Daoy (cell line): ENCODE results near the gene SIGMAR1. TPM values are rescaled to one million over a fixed set of nuclear protein-coding genes. Genes with fewer than 3 reads are reported as not detected.

ENCODE experiments used
- DNase-seq: peaks from one replicate; pipeline ENCODE4 v3.0.0-alpha.2; 2015; ENCODE audit warnings: low read depth
- total RNA-seq: library from RNA; depleted of rRNA; stranded (reverse); fragments of >200 nt; shearing (Covaris generic); gene quantifications from 2 replicates; pipeline ENCODE4 v1.2.3, GENCODE V29; 2014

SIGMAR1 gene
- total RNA-seq, 1 experiment from 2014 or later: 88.6 TPM

DNA sequence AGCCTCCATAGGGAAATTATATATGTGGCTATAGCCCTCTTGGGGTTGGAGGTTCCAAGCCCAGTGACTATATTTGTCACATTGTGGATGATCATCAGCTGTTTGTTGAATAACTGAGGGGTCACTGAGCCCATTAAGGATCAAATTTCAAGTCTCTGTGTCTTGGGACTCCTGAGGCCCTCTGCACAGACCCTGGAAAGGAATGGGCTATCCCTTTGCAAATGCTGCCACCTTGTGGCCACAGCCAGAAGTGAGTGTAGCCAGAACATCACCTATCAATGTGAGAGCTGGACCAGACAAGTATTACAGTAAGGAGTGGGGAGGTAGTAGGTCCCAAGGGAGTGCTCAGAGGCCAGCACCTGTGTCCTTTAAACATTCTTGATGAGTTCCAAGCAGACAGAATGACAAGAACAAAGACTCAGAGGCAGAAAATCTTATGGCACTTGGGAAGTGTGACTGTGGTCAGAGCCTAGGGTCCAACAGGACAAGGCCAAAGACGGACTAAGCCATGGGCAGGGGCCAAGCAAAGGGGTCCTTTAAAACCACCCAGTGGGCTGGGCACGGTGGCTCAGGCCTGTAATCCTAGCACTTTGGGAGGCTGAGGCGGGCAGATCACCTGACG, 33.9 kb downstream of the SIGMAR1 start:
- peak; percentile 79 for DNase-seq

DNA sequence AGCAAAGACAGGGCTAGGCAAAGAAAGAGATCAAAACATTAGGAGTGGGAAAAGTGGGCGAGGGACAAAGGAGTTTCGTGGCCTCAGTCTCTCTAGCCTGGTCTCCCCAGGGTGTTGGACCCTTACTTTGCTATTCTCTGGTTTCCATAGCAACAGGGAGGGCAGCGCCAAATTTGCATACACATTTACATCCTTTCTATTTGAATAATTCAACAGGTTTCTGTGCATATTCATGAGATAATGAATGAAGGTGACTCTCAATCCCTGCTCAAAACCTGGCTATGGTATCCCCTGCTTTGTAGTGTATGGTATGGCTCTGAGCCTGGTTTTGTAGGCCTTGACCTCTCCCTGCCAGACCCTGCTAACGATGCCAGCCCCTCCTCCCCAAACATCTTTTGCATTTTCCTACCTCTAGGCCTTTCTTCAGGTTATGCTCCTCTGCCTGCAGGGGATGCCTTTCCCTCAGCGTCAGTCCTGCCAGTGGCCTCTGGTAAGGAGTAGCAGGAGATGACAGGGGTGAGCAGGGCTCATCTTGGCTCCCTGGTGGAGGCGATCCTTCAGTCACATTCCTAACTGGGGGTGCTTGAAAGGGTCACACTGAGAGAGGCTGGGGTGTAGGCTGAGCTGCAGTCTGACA, 35.5 kb downstream of the SIGMAR1 start:
- DNase-seq: no peak

DNA sequence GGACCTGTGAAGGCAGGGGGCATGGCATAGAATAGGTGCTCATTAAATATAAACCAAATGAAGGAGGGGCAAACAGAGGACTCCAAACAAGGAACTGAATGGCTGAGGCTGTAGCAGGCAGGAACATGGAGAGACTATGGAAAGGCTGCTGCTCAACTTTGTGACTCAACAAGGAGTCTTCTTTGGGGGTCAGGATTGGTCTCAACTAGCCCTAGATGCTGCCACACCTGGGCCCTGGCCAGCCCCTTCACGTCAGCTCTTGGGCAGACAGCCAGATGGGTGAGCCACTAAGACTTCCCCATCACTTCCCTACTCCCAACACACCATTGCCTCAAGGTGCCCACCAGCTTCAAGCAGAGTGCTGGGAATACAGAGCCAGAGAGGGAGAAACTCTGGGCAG, 36.7 kb downstream of the SIGMAR1 start:
- no peak for DNase-seq

DNA sequence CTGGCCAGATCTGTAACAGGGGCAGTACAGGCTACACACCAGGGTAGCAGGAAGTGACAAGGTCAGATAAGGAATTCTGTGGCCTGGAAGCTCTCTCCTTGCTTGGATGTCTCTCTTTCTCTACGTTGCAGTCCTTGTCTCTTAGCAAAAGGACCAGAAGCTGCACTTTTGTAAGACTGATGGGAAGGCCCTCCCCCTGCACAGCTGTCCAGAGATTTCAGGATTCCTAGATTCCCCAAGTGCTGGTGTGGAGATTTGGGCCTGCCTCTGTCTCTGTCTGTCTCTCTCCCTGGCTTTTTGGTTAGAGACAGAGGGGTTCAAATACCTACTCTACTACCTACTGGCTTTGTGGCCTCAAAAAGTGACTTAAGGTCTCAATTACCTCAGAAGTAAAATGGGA, 38.0 kb downstream of the SIGMAR1 start:
- DNase-seq: no peak

DNA sequence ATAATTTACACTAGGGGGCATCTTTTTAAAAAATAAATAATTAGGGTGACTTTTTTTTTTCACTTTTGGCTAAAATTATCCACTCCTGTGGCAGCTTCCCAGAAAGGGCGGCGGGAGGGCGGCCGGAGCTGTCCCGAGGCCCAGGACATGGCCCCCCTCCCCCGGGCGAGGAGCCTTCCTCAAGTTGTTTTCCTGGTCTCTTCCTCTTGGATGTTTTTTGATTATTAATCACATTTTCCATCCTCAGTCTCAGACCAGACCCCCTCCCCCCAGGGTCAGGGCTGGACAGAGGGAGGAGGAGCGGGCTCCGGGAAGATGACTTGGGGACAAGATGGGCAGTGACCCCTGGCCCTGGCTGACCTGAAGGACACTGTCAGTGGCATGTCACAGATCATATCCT, 43.4 kb downstream of the SIGMAR1 start:
- DNase-seq: no peak

DNA sequence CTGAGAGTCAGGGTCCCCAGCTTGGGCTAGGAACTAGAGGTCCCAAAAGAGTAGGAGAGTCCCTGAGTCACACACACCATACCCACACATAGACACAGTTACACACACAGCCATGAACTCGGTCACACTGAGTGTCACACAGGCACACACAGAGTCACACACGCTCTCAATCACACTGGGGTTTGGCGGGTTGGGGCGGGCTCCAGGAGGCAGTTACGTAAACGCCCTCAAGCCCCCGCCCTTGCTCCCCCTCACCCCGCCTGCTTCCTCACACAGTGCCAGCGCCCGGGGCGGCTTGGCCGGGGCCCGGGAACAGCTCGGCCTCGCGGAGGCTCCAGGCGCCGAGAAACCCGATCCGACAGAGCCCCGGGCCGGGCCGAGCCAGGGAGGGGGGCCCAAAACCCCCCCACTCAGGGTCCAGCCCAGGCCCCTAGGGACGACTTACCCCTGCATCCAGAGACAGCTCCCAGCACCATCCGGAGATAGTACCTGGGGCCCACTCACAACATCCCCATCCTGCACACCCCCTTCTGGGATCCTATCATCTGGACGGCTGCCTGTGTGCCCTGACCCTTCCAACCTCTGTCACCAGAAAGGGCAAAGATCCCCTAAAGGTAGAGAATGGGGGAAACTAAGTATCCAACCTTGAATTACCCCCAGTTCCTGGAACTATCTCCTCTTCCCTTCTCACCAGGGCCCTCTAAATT, 44.5 kb downstream of the SIGMAR1 start:
- peak; percentile 32 for DNase-seq

DNA sequence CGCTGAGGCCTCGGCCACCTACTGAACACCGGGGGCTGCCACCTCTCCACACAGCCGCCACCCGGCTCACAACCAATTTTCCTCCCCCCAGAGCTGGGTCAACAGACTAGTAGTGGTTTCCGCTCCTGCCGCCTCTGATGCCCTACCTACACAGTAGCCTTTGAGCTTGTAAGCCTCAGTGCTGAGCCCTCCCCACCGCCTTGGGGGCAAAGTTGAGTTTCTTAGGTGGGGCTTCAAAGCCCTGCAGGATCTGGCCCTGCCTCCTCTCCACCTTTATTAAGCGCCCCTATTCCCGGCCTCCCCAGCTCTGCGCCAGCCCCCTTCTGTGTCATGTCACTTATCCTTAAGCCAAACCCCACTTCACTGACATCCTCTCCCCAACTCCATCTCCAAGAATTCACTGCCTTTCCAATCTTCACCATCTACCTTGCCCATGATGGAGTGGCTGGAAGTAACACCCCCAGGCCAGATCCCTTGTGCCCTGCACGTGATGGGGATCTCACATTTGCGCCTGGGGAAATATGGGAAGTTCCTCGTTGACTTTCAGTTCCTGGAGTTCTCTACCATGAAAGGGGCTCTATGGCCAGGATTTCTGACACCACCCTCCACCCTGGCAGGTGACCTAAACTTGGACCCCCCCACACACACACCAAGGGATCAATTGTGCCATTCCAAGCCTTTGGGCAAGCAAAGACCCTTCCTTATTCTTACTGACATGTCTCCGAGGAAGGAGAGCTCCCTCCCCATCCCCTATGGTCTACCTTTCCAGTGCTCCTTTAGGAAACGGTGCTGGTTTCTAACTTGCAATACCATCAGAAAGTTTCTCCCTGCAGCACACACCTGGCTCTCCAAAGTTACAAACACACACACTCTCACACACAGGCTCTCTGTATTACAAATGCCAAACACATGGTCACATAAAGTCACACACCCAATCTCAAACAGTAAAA, 45.4 kb downstream of the SIGMAR1 start:
- DNase-seq: no peak

DNA sequence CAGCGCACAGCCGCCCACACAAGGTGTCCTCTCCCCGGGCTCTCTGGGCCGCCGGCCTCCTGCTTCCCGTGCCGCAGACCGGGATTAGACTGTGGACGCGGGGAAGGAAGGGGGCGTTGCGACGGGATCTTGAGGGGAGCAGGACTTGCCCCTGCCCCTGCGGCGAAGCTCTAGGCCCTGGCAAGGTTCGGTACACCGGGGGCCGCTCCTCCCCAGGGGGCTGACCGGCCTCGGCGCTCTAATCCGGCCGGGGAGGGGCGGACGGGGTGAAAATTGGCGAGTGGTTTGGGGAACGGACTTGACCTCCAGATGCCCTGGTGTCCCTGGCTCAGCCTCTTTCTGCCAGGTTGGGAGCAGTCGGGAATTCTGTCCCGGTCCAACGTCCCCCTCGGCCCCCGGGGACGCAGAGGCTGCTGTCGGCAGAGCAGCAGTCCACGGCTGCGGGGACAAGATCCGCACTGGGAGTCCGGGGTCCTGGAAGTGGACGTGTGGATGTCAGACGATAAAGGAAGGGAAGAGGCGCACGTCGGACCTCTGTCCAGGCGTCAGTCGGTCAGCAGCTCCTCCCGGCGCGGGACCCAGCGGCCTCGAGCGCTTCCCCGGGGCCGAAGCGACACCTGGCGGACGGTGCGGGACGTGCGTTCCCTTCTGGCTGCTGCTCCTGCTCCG, 46.2 kb downstream of the SIGMAR1 start:
- peak; percentile 90 for DNase-seq

DNA sequence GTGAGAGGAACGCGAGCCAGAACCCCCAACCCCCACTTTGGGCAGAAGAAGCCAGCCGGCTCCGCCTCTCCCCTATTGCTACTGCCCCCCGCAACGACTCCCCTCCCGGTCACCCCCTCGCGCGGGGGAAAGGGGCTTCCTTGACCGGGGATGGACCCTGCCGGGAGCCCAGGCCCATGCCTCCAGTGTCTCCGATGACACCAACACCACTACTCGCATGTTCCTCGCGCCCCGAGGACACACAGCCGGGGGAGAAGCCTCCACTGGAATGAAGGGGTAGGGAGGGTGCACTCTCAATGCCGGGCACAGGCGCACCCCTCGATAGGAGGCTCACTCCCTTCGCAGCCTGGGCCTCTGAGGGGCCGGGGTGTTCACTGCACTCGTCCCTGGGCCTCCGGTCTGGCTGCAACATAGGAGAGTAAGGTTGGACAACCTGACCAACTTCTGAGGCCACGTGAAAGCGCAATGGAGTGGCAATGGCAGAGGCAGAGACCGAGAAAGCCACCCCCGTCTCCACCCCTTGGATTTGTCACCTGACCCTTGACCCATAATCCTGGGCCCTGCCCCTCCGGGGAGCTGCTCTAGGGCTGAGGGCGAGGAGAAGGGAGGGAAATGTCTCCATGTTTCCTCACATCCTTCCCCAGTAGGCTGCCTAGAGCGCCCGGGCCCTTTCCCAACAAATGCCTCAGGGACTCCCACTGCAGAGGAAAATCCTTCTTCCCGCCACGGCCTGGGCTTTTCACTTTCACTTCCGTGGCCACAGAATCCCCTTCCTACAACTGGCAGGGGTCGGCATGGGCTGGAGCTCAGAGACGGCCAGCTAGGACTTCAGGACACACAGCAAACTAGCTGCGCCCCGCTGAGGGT, 47.0 kb downstream of the SIGMAR1 start:
- DNase-seq: peak; percentile 35

DNA sequence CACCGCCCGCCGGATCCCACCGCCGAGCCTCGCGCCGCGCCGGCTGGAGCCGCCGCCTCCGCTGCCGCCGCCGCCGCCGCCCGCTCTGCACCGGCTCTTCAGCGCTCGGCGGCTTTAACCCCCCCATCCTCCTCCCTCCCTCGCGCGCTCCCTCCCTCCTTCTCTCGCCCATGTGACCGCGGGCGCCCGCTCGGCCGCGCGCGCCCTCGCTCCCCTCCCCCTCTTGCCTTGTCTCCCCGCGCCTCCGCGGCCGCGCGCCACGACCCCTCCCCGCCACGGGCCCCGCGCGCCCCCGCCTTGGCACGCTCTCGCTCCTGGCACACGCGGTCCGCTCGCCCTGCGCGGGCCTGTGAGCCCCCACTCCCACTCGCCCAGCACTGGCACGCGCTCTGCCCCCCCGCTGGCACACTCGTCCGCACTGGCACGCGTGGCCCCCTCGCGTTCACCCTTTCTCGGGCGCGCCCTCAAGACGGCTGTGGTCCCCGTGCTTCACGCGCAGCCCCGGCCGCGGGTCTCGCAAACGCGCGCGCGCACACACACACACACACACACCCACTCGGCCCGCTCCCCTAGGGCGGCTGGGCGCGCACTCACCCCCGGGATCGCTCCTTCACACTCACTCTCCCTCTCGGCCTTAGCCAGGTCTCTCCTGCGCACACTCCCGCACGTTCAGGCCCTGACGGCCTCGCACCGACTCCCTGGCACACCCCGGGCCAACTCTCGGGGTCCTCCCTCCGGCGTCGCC, 47.8 kb downstream of the SIGMAR1 start, which contains the start of gene CNTFR:
Gene CNTFR (minus strand): TSS at position 89 of the 745 bp plus-strand sequence. CDS start 20,743 bp downstream, outside the sequence.
- DNase-seq: peak; percentile 49

DNA sequence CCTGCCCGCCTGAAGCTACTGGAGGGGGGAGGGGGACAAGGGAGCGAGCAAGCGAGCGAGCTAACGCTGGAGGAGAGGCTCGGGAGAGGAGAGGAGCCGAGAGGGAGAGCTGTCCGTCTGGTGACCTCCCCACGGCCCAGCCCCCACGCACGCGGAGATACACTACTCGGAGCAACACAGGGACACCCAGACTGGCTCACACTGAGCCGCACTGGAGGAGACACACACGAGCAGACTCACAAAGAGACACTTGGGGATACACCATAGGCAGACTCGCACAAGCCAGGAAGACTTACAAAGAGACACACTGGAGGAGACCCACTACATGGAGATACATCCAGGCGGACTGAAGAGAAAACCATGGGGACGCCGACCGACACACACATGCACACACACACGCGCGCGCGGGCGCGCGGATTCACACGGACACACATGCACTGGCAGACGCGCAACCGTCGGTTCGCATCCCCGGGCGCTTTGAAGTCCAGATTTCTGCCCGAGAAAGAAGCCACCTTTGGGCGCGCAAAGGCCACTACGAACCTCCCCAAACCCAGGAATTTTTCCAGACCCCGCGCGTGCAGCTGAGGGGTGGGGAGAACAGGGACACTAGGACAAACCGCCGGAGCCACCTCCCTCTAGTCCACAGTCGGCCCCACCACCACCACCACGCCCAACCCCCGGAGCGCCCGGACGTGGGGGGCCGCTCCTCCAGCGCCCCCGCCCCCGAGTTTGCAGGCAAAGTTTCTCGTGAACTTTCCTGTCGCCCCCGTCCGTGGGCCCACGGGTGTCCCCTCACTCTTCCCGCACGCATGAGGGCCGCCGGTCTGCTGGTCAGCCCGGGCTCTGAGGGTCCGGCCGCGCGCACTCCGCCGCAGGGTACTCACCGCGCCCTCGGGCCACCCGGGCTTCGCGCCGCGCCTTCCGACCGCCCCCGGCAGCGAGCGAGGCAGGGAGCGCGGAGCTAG, 48.6 kb downstream of the SIGMAR1 start:
- peak; percentile 15 for DNase-seq

DNA sequence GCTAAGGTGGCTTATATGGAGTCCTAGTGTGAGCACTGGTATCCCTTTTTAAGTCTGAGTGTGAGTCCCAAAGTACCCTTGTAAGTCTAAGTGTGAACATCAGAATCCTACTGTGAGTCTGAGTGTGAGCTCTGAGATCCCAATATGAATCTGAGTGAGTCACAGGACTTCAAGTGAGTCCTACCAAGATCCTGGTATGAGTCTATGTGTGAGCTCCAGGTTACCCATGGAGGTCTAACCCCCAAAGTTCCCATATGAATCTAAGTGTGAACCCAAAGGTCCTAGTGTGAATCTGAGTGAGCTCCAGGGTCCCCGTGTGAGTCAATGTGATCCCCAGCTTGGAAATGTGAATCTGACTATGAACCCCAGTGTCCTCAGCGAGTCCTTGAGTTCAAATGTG, 50.3 kb downstream of the SIGMAR1 start:
- DNase-seq: no peak

DNA sequence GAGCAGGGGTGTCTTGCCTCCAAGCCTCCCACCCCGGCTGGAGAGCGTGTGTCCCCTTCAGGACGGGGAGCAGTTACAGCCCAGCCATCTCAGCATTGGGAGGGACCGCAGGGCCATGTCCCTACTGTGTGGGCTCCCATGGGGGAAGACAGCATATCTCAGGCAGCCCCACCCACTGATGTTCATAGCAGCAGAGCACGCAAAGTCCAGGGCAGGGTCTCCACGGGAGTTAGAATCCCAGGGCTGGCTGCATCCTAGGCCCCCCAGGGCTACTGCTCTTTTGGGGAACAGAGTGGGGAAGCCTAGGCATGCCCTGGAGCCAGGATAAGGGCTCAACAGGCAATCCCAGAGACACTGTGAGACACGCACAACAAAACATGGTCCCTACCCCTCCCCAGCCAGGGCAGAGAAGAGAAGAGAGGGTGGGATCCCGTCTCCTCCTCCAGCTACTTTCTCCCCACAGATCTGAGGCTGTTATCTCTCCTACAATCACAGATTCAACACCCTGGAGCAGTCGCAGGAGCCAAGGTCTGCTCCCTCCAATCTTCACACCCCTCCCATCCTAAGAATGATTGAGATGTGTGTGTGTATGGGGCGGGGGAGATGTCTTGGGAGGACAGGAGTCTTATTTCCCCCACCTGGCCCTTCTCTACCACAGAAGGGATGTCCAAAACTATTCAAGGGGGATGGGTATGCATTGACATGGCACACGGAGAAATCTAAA, 51.5 kb downstream of the SIGMAR1 start:
- no peak for DNase-seq

DNA sequence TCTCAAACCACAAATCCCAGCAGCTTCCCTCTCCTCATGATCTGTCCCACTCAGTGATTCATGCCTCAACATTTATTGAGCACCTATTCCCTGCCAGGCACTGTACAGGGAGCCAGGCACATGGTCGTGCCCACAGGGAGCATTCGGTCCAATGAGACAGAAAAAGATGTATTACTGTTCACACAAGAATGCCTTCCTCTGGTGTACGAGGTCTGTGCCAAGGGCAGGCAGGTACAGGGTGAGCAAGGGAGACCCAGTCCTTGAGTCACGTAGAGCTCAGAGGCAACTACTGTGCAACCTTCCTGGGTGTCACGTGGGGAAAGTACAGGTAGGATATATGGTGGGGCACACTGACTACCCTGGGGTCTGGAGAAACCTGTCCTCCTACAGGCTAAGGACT, 52.6 kb downstream of the SIGMAR1 start:
- DNase-seq: no peak
